ENCODE results near the gene PITPNM3.

Gene PITPNM3

GRCh38 chr17:6551356-6551755, 5.0 kb downstream of the PITPNM3 start:
- no peak for DNase-seq

DNA sequence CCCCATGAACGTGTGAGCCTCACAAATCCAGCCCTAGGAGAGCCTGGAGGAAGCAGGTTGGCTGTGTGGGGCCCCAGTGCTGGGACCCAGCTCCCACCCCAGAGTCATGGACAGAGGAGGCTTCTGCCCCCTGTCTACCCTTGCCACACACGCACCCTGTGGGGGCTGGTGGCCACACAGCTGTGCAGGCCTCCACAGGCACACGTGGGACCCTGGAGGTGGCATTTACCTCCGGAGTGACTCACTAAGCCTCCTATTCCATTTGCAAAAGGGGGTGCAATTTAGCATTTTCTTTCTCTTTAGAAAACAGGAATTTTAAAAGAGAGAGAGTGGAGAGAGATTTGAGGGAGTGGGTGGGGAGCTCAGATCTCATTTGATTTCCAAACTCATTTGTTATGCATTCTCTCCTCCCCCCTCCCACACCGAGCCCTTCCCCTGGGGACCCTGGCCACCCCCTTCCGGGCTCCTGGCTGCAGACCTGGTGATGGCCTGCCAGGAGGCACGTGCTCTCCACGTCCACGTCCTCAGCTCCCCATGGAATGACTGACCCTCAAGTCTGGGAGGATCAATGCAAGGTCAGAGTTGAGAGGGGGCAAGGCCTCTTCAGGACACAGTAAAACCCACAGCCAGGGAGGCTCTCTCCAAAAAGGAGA, 6.8 kb downstream of the PITPNM3 start:
- no peak for DNase-seq

GRCh38 chr17:6548578-6549330, 7.6 kb downstream of the PITPNM3 start:
- no peak for DNase-seq

- DNase-seq: no peak
Measured at GRCh38 chr17:6548034-6548433, 8.3 kb downstream of the PITPNM3 start.

DNA sequence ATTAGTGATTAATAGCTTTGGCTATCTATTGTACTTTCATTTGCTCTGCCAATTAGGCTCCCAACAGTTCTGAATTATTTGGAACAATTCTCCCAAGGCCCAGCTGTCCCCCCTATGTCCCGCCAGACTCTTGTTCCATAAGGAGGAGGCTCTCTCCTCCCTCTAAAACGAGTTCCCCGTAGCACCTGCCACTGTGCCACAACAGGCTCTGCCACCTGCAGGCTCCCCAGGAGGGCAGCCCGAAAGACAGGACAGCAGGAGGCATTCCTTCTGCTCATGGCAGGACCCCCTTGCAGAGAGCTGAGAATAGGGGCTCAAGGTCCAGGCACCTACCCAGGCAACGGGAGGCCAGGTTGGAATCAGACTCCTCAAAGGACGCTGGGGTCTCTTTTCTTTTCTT, 9.0 kb downstream of the PITPNM3 start:
- no peak for DNase-seq

- DNase-seq: no peak
Measured at GRCh38 chr17:6546069-6546718, 10.2 kb downstream of the PITPNM3 start.

- no peak for DNase-seq
Measured at GRCh38 chr17:6545291-6545690, 11.1 kb downstream of the PITPNM3 start.

- no peak for DNase-seq
Measured at GRCh38 chr17:6544011-6544370, 12.4 kb downstream of the PITPNM3 start.

GRCh38 chr17:6543079-6544010, 13.0 kb downstream of the PITPNM3 start:
- DNase-seq: no peak

GRCh38 chr17:6542577-6542976, 13.8 kb downstream of the PITPNM3 start:
- DNase-seq: no peak

GRCh38 chr17:6541886-6542285, 14.5 kb downstream of the PITPNM3 start:
- no peak for DNase-seq

- no peak for DNase-seq
Measured at GRCh38 chr17:6539871-6540270, 16.5 kb downstream of the PITPNM3 start.

GRCh38 chr17:6536566-6537065, 19.7 kb downstream of the PITPNM3 start:
- DNase-seq: no peak

- no peak for DNase-seq
Measured at GRCh38 chr17:6536053-6536452, 20.3 kb downstream of the PITPNM3 start.

- DNase-seq: no peak
Measured at GRCh38 chr17:6534846-6535514, 21.4 kb downstream of the PITPNM3 start.

GRCh38 chr17:6532441-6532885, 23.9 kb downstream of the PITPNM3 start:
- DNase-seq: no peak

DNA sequence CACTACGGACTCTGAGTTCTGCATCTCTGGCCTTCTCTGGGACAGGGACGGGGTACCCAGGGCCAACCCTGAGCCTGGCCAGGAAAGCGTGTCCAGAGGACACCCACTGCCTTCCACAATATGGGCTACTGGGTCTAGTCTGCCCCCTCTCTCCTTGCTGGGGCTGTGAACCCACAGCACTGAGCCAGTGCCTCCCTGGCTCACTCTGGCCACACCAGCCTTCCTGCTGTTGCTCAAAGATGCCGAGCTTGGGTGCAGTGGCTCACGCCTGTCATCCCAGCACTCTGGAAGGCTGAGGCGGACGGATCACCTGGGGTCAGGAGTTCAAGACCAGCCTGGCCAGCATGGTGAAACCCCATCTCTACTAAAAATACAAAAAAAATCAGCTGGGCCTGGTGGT, 24.8 kb downstream of the PITPNM3 start:
- DNase-seq: no peak

DNA sequence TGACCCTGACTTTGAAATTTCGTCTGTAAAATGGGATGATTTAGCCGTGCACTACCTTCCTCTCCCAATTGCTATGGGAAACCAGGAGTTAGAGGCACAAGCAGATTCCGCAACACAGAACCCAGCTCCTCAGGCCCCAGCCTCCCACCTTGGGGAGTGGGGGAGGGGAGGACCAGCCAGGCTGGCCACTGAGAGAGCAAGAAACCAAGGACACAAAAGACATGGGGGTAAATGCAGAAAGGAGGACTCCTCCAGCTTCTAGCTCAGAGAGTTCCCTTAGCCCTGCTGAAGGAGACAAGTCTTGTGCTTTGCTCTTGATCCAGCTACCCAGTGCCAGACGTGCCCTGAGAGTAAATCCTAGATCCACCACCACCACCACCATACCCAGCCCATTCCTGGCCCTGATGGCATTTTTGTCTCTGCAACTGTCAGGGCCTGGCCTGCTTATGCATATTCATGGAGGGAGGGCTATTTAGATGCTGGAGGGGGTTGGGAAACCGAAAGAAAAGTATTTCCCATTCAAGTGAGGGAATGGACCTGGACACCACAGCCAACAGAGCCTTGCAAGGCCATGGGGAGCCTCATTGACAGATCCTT, 25.9 kb downstream of the PITPNM3 start:
- DNase-seq: no peak

- no peak for DNase-seq
Measured at GRCh38 chr17:6528557-6528956, 27.8 kb downstream of the PITPNM3 start.

DNA sequence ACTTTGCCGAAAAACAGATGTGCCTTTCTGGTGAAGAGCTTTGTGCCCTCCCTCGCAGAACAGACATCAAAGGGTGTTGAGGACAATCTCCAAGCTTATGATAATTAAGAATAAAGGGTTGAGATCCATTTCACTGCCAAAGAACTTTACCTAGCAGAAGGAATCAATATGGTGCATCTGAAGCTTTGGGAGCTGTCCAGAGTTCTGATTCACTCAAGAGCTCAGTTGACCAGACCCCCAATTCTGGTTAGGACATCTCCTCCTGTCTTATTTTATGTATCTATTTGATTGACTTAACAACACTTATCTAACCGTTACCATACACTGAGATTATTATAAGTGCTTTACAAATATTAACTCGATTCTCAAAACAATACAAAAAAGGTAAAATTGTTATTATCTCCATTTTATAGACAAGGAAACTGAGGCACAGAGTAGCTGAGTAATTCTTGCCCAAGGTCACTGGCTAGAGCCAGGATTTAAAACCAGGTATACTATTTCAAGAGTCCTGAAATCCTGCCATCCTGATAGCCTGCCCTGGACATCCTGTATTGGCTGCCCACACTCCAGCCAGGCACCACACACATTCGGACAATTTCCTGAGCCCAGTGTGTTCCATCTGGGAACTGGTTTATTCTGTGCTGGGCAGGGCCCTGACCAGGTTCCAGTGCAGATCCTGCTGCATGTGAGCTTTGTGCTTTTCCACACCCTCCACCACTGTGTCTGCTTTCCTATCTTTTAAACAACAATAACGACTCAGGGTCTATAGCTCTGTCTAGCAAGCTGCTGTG, 29.8 kb downstream of the PITPNM3 start:
- no peak for DNase-seq

DNA sequence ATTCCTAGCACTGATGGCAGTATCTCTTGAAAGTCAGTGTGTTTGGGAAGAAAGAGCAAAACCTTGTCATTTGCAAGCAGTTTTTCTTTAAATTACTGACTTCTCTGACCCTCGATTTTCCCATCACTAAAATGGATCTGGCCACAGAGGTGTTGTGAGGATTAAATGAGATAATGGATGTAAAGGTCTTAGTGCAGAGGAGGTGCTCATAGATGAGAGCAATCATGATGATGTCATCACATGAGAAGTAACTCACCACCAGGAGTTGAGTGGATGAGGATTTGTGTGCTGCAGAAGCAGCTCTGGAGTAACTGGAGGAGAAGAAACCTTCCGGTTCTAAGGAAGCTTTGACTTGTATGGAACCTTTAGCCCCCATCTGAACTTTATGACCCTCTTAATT, 30.6 kb downstream of the PITPNM3 start:
- no peak for DNase-seq

All from activated CD4-positive, alpha-beta T cell treated with anti-CD3 and anti-CD28 coated beads for 1 hour (primary cell).